ENCODE results near the gene C1R.
"Not testable (repeated sequence)": the region's sequence is repeated elsewhere in the genome, so short reads cannot be mapped to it uniquely, and the experiment has no call there.

The C1R gene

GRCh38 chr12:7065073-7065623 lies 27.1 kb downstream of the C1R start:
- DNase-seq, result no peak

- DNase-seq, result no peak
These were observed 27.7 kb downstream of the C1R start for GRCh38 chr12:7064516-7064915.

GRCh38 chr12:7061596-7061995 lies 30.6 kb downstream of the C1R start:
- DNase-seq, result no peak

GRCh38 chr12:7061138-7061537 lies 31.1 kb downstream of the C1R start:
- no peak for DNase-seq

- DNase-seq, result no peak
These were observed 31.8 kb downstream of the C1R start, which contains the start of gene C1S for GRCh38 chr12:7060353-7060954. Gene C1S, plus strand, starts transcription at chr12:7060718. Its CDS starts 1,195 bp downstream, at chr12:7061913.

- DNase-seq, result no peak
These were observed 32.5 kb downstream of the C1R start for GRCh38 chr12:7059780-7060179.

- no peak for DNase-seq
These were observed 33.3 kb downstream of the C1R start for GRCh38 chr12:7058850-7059395.

- no peak for DNase-seq
These were observed 33.9 kb downstream of the C1R start for GRCh38 chr12:7058163-7058845.

GRCh38 chr12:7055736-7056135 lies 36.5 kb downstream of the C1R start:
- not testable (repeated sequence) for DNase-seq

- no peak for DNase-seq
These were observed 37.3 kb downstream of the C1R start for GRCh38 chr12:7054925-7055324.

- DNase-seq, result not testable (repeated sequence)
These were observed 42.3 kb downstream of the C1R start for GRCh38 chr12:7049973-7050372.

GRCh38 chr12:7049445-7049951 lies 42.7 kb downstream of the C1R start:
- DNase-seq, result not testable (repeated sequence)

GRCh38 chr12:7047306-7047705 lies 44.9 kb downstream of the C1R start:
- no peak for DNase-seq

- no peak for DNase-seq
These were observed 45.7 kb downstream of the C1R start for GRCh38 chr12:7046383-7047105.

GRCh38 chr12:7045913-7046312 lies 46.3 kb downstream of the C1R start:
- DNase-seq, result no peak

- DNase-seq, result no peak
These were observed 49.4 kb downstream of the C1R start for GRCh38 chr12:7042842-7043241.

- DNase-seq, result no peak
These were observed 52.8 kb downstream of the C1R start for GRCh38 chr12:7039403-7039802.

GRCh38 chr12:7038591-7038990 lies 53.7 kb downstream of the C1R start:
- DNase-seq, result no peak

GRCh38 chr12:7037411-7037810 lies 54.8 kb downstream of the C1R start:
- not testable (repeated sequence) for DNase-seq

GRCh38 chr12:7035463-7035862 lies 56.8 kb downstream of the C1R start:
- DNase-seq, result no peak

- DNase-seq, result no peak
These were observed 57.8 kb downstream of the C1R start for GRCh38 chr12:7034464-7034863.

- DNase-seq, result no peak
These were observed 59.3 kb downstream of the C1R start for GRCh38 chr12:7032990-7033389.

GRCh38 chr12:7031306-7031705 lies 60.9 kb downstream of the C1R start:
- no peak for DNase-seq
